Activated naive CD8-positive, alpha-beta T cell treated with anti-CD3 and anti-CD28 coated beads for 36 hours (primary cell): ENCODE results near the gene ANO1. TPM values are rescaled to one million over a fixed set of nuclear protein-coding genes. Genes with fewer than 3 reads are reported as not detected.

Experiments
- DNase-seq: peaks from one replicate; pipeline ENCODE4 v3.0.0; 2021
- H3K27ac Mint-ChIP-seq: one replicate; pipeline ENCODE4 v1.8.0; 2022; ENCODE audit warnings: mild to moderate bottlenecking, moderate library complexity, mixed read lengths
- H3K27me3 Mint-ChIP-seq: one replicate; pipeline ENCODE4 v1.8.0; 2022; ENCODE audit warnings: mild to moderate bottlenecking, mixed read lengths
- H3K36me3 Mint-ChIP-seq: one replicate; pipeline ENCODE4 v1.8.0; 2021; ENCODE audit warnings: mild to moderate bottlenecking, mixed read lengths
- H3K4me1 Mint-ChIP-seq: one replicate; pipeline ENCODE4 v1.8.0; 2021; ENCODE audit warnings: mixed read lengths
- H3K4me3 Mint-ChIP-seq: one replicate; pipeline ENCODE4 v1.8.0; 2022; ENCODE audit warnings: mild to moderate bottlenecking, moderate library complexity, mixed read lengths
- H3K9me3 Mint-ChIP-seq: one replicate; pipeline ENCODE4 v1.8.0; 2022; ENCODE audit warnings: mixed read lengths
- total RNA-seq, 2 experiments: library from RNA; stranded (reverse); gene quantifications; one replicate each; pipeline ENCODE4 v1.2.3, GENCODE V29; 2021

ANO1 gene
- total RNA-seq, 2 experiments from 2014 or later = not detected

DNA sequence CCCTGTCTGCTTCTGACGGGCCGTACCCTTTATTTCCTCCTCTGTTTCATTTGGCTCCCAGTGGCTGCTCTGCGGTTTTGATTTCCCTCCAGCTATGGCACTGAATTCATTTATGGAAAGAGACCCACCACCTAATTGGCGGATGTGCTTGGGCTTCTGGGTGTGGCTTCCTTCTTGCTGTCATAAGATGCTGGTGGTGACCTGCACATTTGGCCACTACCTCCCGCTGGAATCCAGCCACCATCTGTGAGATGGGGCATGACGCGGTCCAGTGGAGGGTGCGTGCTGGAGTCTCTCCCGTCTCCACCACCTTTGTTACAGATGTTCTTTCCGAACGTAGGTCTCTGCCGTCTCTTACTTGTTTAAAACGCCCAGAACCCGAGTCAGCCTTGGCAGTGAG, 77.3 kb downstream of the ANO1 start:
- Mint-ChIP-seq H3K4me3 (no peak overlapping the region), H3K27ac (no peak overlapping the region), H3K4me1 (no peaks in the 10 kb centered on the region), H3K27me3 (peaks cover 3% of the 10 kb centered on the region), H3K36me3 (no peaks in the 10 kb centered on the region), H3K9me3 (no peaks in the 10 kb centered on the region)
- no peak for DNase-seq

DNA sequence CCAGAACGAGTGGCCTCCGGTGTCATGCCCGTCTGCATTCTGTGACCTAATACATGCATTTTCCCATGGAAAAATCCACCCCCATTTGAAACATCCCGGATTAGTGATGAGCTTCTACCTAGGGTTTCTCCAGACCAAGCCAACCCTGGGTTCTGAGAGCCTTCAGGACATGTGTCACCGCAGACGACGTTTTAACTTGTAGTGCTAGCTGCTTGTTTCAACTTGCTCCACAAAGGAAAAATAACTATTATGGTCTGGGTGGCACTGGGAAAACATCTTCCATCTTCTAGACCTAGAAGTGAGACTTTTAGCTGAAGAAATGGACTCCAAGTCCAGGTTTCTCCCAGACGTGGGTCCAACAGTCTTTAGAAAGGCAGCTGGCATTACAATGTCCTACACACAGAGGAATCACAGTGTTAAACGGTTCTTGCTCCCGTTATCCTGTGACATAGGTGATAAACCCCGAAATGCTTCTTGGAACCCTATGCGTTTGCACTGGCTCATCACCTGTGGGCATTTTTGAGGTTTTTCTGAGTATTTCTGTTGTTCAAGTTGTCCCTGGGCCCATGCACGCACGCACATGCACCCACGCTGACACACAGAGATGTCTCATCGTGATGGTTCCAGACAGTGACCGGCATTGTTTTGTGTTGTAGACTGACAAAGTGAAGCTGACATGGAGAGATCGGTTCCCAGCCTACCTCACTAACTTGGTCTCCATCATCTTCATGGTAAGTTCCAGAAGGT, 78.3 kb downstream of the ANO1 start:
- Mint-ChIP-seq H3K9me3 (no peaks in the 10 kb centered on the region), H3K27me3 (peaks cover 3% of the 10 kb centered on the region), H3K4me1 (no peaks in the 10 kb centered on the region), H3K4me3 (no peak overlapping the region), H3K27ac (no peak overlapping the region), H3K36me3 (no peaks in the 10 kb centered on the region)
- no peak for DNase-seq

DNA sequence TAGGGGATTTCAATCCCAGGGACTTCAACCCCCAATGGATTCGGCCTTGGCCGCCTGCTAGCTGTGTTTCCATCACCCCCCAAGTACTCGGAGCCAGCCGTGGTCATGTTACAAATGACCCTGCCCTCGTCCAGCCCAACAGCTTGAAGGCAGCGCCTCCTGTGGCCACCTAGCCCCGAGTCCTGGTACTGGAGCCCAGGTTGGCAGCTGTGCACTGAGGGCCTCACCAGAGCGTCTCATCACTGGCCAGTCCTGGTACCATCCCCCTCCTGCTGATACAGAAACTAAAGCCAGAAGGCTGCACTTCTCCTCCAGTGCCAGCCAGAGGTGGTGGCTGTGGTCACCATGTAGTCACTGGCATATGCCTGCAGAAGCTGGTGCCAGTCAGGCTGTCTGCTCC, 80.1 kb downstream of the ANO1 start:
- DNase-seq = no peak
- H3K27me3 Mint-ChIP-seq = peaks cover 3% of the 10 kb centered on the region
- no peak overlapping the region for H3K4me3 Mint-ChIP-seq
- H3K9me3 Mint-ChIP-seq = no peaks in the 10 kb centered on the region
- no peaks in the 10 kb centered on the region for H3K4me1 Mint-ChIP-seq
- H3K27ac Mint-ChIP-seq = no peak overlapping the region
- no peaks in the 10 kb centered on the region for H3K36me3 Mint-ChIP-seq

DNA sequence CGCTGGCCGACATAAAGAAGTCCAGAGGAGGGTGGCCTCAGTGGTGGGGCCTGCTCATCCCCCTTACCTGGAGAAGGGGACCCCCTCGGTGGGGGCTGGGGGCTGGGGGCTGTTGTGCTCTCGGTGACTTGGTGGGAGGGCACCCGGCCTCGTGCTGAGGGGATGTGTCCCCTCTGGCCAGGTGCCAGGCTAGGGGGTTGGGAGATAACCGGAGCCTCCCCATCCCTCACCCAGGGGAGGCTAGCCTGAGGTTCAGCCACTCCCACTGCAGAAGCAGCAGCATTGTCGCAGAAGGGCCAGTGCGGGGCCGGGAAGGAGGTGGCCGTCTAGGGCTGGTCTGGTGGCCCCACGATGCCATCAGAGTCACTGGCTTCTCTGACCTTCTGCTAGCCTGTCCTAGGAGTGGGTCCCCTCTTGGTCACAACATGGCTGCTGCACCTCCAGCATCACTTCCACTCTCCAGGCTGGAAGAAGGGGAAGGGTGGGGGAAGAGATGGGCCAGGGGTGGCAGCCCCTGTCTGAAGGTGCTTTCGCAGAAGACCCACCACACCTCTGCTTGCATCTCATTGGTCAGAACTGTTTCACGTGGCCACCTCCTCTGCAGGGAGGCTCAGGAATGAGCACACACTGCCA, 80.8 kb downstream of the ANO1 start:
- Mint-ChIP-seq H3K9me3 (no peaks in the 10 kb centered on the region), H3K27ac (no peak overlapping the region), H3K4me3 (no peak overlapping the region), H3K4me1 (no peaks in the 10 kb centered on the region), H3K36me3 (no peaks in the 10 kb centered on the region), H3K27me3 (peaks cover 3% of the 10 kb centered on the region)
- no peak for DNase-seq

DNA sequence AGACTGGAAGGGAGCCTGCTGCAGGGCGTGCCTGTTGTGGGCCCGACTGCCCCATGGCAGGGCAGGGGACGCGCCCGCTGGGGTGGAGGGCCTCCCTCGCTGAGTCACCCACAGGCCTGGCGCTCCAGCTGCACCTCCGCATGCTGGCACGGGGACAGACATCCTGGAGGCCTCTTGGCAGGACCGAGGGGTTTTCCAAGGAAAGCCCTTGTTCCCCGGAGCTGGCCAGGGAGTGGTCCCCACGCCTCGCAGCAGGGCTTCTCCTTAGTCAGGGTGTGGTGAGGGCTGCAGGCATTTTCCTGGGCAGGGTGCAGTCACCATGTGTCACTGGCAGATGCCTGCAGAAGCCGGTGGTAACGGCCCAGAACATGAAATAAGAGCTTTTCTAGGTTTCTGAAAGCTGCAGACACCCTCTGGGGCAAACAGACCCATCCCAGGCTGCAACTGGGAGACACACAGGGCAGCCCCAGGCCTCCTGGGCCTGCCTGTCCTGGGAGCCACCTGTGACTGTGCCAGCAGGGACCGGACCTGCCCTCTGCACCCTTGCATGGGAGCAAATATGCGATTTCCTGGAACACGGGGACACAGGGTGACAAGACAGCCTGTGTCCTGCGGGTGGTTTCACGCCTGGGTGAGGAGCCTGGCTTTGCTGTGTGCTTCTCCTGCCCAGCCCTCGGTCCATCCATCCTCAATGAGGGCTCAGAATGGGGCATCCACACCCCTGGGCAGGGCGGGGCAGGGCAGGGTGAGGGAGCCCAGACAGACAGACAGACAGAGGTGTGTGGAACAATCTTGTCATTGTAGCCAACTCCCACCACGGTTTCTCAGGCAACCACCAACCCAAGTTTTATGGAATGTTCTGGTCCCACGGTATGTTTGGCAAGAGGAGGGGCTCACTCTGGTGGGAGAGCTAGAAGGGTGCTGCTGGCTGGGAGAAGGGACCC, 81.8 kb downstream of the ANO1 start:
- Mint-ChIP-seq H3K27ac (no peak overlapping the region), H3K27me3 (peaks cover 3% of the 10 kb centered on the region), H3K4me3 (no peak overlapping the region), H3K9me3 (no peaks in the 10 kb centered on the region), H3K36me3 (no peaks in the 10 kb centered on the region), H3K4me1 (no peaks in the 10 kb centered on the region)
- DNase-seq = no peak

DNA sequence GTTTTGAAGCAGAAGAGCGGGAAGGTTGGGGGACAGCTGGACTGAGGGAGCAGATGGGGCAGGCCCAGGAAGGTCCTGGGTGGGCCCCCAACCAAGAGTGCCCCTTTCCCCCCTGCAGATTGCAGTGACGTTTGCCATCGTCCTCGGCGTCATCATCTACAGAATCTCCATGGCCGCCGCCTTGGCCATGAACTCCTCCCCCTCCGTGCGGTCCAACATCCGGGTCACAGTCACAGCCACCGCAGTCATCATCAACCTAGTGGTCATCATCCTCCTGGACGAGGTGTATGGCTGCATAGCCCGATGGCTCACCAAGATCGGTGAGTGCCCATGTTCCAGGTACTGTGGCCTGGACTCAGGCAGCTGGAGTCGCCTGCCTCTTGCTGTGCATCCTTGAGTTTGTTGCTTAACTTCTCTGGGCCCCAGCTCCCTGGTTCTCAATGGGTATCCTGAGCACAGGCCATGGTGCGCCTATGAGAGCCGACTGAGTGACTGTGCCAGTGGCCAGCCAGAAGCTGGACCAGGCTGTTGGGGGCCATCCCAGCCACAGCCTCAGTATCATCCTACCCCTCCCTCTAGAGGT, 83.0 kb downstream of the ANO1 start:
- Mint-ChIP-seq H3K36me3 (no peaks in the 10 kb centered on the region), H3K27me3 (peaks cover 3% of the 10 kb centered on the region), H3K27ac (no peak overlapping the region), H3K4me1 (no peaks in the 10 kb centered on the region), H3K9me3 (no peaks in the 10 kb centered on the region), H3K4me3 (no peak overlapping the region)
- DNase-seq = no peak

DNA sequence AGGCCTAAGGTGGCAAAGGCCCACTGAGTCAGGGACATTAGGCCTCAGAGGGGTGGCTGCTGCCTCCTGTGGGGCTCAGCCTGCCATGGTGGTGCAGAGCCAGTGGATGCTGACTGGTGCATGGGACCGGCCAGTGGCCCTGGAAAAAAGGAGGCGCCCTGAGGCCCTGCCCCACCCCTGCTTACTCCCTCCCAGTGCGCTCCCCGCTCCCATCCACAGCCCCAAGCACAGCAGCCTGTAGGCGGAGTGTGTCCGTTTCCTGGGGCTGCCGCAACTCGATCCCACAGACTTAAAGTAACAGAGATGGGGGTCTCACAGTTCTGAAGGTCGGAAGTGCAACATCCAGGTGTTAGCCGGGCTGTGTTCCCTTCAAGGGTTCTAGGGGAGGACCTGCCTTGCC, 86.6 kb downstream of the ANO1 start:
- Mint-ChIP-seq H3K4me1 (no peaks in the 10 kb centered on the region), H3K4me3 (no peak overlapping the region), H3K27me3 (peaks cover 10% of the 10 kb centered on the region), H3K27ac (no peak overlapping the region), H3K9me3 (no peaks in the 10 kb centered on the region), H3K36me3 (no peaks in the 10 kb centered on the region)
- DNase-seq = no peak

DNA sequence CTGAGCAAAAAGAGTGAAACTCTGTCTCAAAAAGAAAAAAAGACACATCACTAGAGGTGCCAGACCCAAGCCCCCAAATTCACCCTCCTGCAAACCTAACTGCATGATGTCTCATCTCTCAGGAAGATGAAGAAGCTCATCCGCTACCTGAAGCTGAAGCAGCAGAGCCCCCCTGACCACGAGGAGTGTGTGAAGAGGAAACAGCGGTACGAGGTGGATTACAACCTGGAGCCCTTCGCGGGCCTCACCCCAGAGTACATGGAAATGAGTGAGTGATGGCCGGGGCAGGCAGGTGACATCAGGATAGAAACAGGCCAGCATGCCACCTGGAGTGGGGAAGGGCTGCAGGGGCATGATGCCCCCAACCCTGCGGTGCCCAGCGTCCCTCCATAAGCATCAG, 89.0 kb downstream of the ANO1 start:
- DNase-seq = no peak
- Mint-ChIP-seq H3K36me3 (no peaks in the 10 kb centered on the region), H3K27me3 (peaks cover 10% of the 10 kb centered on the region), H3K27ac (no peak overlapping the region), H3K9me3 (no peaks in the 10 kb centered on the region), H3K4me1 (no peaks in the 10 kb centered on the region), H3K4me3 (no peak overlapping the region)

DNA sequence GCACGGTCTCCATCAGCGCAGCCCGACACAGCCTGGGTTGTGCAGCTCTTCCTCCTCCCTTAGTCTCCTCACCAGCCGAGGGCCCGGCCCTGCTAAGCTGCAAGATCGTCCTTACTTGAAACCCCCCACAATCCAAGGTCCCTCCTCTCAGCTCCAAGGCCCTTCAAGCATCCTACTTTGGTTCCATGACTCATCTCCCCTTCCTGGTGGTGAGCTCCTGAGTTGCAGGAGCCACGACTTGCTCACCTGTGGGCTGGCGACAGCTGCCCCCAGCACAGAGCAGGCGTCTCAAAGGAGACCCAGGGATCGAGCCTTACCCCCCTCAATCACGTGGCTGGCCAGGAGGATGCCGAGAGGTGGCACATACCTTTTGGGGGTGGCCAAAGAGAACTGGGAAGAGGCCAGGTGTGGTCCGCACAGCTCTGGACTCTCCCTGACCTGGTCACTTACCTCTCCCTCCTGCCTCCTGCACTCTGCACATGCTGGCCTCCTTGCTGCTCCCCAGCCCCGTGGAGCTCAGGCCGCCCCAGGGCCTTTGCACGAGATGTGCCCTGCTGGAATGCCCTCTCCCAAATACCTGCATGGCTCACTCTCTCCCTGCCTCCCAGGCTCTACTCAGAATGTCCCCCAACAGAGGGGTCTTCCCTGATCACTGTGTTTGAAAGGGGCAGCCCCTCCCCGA, 89.7 kb downstream of the ANO1 start:
- Mint-ChIP-seq H3K4me1 (no peaks in the 10 kb centered on the region), H3K9me3 (no peaks in the 10 kb centered on the region), H3K4me3 (no peak overlapping the region), H3K27me3 (peaks cover 10% of the 10 kb centered on the region), H3K27ac (no peak overlapping the region), H3K36me3 (no peaks in the 10 kb centered on the region)
- DNase-seq = no peak

DNA sequence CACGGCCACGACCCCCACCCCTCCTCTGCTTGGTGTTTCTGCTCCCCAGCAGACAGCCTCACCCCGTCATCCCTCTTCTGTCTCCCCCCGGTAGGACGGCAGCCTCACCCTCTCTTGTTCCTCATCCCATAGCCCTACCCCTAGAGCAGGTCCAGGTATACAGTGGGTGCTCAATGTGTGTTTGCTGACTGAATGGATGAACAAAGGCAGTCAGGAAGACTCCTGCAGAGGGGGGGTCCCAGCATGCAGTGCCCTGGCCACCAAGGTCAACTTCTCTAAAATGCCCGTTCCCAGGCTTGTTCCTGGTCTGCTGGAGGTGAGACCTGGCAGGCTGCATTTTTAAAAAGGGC, 90.3 kb downstream of the ANO1 start:
- Mint-ChIP-seq H3K36me3 (no peaks in the 10 kb centered on the region), H3K4me1 (no peaks in the 10 kb centered on the region), H3K4me3 (no peak overlapping the region), H3K9me3 (no peaks in the 10 kb centered on the region), H3K27me3 (peaks cover 10% of the 10 kb centered on the region), H3K27ac (no peak overlapping the region)
- DNase-seq = no peak

DNA sequence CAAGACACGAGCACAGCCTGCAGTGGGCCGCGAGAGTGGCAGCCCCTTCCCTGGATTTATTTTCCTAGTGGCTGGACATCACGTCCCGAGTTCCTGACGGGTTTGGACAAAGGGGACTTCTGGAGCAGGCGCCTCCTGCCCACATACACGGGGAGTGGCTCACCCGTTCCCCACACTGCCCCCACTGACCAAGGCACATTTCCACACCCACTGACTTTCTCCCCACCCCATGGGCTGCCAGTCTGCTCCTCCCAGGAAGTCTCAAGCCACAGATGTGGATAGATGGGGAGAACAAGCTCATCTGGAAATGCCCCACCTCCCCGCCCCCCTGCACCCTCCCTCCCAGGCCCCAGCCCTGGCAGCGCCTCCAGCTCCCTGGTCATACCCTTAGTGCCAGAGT, 91.0 kb downstream of the ANO1 start:
- Mint-ChIP-seq H3K4me3 (no peak overlapping the region), H3K9me3 (no peaks in the 10 kb centered on the region), H3K4me1 (no peaks in the 10 kb centered on the region), H3K27ac (no peak overlapping the region), H3K36me3 (no peaks in the 10 kb centered on the region), H3K27me3 (peaks cover 10% of the 10 kb centered on the region)
- DNase-seq = no peak

DNA sequence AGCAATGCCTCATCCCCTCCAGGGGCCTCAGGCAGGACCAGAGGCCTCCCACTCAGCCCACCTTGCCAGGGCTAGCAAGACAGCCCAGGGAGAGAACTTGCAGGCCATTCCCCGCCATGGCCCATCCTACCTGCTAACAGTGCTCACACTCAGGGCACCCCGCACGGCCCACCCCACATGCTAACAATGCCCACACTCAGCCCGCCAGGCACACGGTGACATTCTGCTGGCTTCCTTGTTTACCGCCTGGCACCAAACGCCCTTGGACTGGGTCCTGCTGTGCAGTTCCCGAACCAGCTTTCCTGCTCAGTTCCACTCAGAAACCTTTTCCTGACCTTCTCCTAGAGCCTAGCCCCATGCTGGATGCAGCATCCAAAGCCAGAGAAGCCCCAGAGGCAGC, 91.5 kb downstream of the ANO1 start:
- H3K4me3 Mint-ChIP-seq = no peak overlapping the region
- peaks cover 10% of the 10 kb centered on the region for H3K27me3 Mint-ChIP-seq
- DNase-seq = no peak
- no peaks in the 10 kb centered on the region for H3K9me3 Mint-ChIP-seq
- H3K4me1 Mint-ChIP-seq = no peaks in the 10 kb centered on the region
- no peak overlapping the region for H3K27ac Mint-ChIP-seq
- no peaks in the 10 kb centered on the region for H3K36me3 Mint-ChIP-seq

DNA sequence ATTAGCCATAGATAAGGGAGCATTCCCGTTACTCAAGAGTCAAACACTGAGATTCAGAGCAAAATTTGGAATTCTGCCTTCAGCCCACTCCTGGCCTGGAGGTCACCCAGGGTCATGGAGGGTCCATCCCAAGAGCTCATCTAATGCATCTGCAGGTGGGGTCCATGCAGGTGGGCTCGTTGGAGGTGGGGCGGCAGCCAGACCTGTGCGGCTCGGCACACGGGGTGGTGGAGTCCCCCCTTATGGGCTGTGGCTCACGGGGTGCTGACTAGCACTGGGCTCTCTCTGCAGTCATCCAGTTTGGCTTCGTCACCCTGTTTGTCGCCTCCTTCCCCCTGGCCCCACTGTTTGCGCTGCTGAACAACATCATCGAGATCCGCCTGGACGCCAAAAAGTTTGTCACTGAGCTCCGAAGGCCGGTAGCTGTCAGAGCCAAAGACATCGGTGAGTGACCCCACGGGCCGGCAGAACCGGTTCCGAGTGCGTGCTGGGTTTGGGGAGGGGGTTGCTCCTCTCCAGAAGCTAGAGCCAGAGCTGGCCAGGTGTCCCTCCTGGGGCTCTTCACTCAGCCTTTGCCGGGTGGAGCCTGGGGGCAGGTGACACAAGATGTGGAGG, 92.6 kb downstream of the ANO1 start:
- no peak overlapping the region for H3K27ac Mint-ChIP-seq
- H3K27me3 Mint-ChIP-seq = peaks cover 10% of the 10 kb centered on the region
- no peaks in the 10 kb centered on the region for H3K9me3 Mint-ChIP-seq
- H3K4me1 Mint-ChIP-seq = no peaks in the 10 kb centered on the region
- H3K4me3 Mint-ChIP-seq = no peak overlapping the region
- H3K36me3 Mint-ChIP-seq = no peaks in the 10 kb centered on the region
- DNase-seq = no peak

DNA sequence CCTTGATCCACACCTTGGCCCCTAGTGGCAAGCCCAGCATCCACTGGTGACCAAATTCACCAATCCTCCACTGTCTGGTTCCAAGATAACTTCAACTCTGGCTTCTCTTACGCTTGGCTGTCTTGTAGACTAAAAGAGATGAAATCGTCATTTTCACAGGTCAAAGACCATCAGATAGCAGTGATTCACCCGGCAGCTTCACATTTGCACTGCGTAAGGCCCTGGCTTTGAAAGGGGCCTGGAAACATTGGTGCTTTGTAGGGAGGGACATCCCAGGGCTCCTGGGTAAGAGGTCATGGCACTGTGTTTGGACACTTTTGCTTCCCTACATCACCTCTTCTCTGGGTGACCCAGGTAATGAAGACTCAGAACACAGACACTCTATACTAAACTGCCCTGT, 94.9 kb downstream of the ANO1 start:
- no peaks in the 10 kb centered on the region for H3K4me1 Mint-ChIP-seq
- H3K4me3 Mint-ChIP-seq = no peak overlapping the region
- H3K36me3 Mint-ChIP-seq = no peaks in the 10 kb centered on the region
- peaks cover 4% of the 10 kb centered on the region for H3K27me3 Mint-ChIP-seq
- H3K9me3 Mint-ChIP-seq = no peaks in the 10 kb centered on the region
- DNase-seq = no peak
- H3K27ac Mint-ChIP-seq = no peak overlapping the region
